ENCODE data around the gene MSL1. TPM values are rescaled to one million over a fixed set of nuclear protein-coding genes. Genes with fewer than 3 reads are reported as not detected.

MSL1 gene
- total and polyA plus RNA-seq, 9 of the 15 experiments (the other 6 are each of a cell fraction or from before 2014, with no cell fraction given) = 13.8 to 120 (median 61.9) TPM

- TF ChIP-seq ZNF274 (IDR thresholded peaks at IDR 0.05; ENCODE audit: borderline replicate concordance, low read depth, low read length) = no peak
- TF ChIP-seq MCM5 (IDR thresholded peaks at IDR 0.05; ENCODE audit: low read depth) = no peak
- TF ChIP-seq TFAP4 (CRISPR knock-in tag; IDR thresholded peaks at IDR 0.05; ENCODE audit: borderline replicate concordance) = peak; percentile 58
- TF ChIP-seq NFE2L1 (tag; IDR thresholded peaks at IDR 0.05; ENCODE audit: borderline replicate concordance, low read depth) = no peak
- TF ChIP-seq GATAD2B (IDR thresholded peaks at IDR 0.05; ENCODE audit: borderline replicate concordance) = peak; percentile 28; the same call in 1 of the 2 replicates
- TF ChIP-seq EWSR1 (IDR thresholded peaks at IDR 0.05; ENCODE audit: borderline replicate concordance, low read depth, partially characterized antibody) = no peak
- TF ChIP-seq ZNF76 (CRISPR knock-in tag; IDR thresholded peaks at IDR 0.05; ENCODE audit: borderline replicate concordance) = peak; percentile 36; the same call in 1 of the 2 replicates
- no peak for TF ChIP-seq ZNF512 (tag; IDR thresholded peaks at IDR 0.05)
- 0 out of 2 replicates have a peak, but pooled peaks have one; percentile 33 for TF ChIP-seq ARID4B (CRISPR knock-in tag; IDR thresholded peaks at IDR 0.05)
- no peak for TF ChIP-seq CTCFL (IDR thresholded peaks at IDR 0.05; ENCODE audit: borderline replicate concordance, insufficient read depth, low read depth, low read length, poor library complexity, severe bottlenecking)
- no peak for TF ChIP-seq ELK1 (CRISPR knock-in tag; IDR thresholded peaks at IDR 0.05)
- peak; percentile 93 for TF ChIP-seq PKNOX1 (IDR thresholded peaks at IDR 0.05)
- TF ChIP-seq BRD4 (IDR thresholded peaks at IDR 0.05) = no peak
- TF ChIP-seq MTA1 (IDR thresholded peaks at IDR 0.05; ENCODE audit: borderline replicate concordance) = peak; percentile 62
Measured at GRCh38 chr17:40111221-40112128, 10.3 kb upstream of the MSL1 start (continued).
